Ovary (tissue), 3 donors: Measurements from ENCODE around the gene RTP3.

Experiments
- EP300 ChIP-seq: sonication (generic); formaldehyde crosslinking; IDR thresholded peaks from one replicate; pipeline ENCODE4 v1.6.1; 2017; ENCODE audit warnings: antibody characterized with exemption
- TF ChIP-seq, protein P1 (sequence below), 3 donors: fragments of 450-650 bp in 2 of 3; fragments of 200-600 bp in 1 of 3; IDR thresholded peaks; one replicate each; pipeline versions ENCODE4 v1.5.1 to v1.8.0; 2016 to 2022; ENCODE audit warnings: antibody characterized with exemption in 3 of 3, mild to moderate bottlenecking in 1 of 3
- donor health status: DM: no; HTN: no; CAD: no.

DNA sequence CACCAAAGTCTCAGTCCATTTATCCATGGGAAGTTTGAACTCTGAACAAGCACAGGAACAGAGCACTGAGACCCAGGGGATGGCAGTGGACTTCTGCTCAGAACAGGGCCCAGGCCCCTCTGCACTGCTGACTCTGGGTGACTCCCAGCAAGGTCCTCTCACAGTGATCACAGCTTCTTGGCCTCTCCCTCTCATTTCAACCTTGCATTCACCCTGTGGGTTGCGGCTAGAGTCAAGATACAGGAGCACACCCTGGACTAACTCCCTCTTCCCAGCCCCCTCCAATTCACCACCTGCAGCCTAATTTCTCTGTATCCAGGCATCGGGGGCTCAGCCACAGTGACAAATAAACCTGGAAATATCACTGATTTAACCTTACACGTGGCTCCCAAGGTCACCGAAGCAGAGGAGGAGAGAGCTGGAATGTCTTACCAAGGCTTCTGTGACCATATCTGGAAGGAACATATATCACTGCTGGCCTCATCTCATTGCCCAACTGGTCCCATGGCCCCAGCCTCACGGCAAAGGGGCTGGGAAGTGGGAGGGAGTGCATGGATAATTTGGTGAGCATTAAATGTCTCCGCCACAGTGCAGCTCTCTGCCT is 1.2 kb downstream of the RTP3 start:
- TF ChIP-seq, protein P1, sequence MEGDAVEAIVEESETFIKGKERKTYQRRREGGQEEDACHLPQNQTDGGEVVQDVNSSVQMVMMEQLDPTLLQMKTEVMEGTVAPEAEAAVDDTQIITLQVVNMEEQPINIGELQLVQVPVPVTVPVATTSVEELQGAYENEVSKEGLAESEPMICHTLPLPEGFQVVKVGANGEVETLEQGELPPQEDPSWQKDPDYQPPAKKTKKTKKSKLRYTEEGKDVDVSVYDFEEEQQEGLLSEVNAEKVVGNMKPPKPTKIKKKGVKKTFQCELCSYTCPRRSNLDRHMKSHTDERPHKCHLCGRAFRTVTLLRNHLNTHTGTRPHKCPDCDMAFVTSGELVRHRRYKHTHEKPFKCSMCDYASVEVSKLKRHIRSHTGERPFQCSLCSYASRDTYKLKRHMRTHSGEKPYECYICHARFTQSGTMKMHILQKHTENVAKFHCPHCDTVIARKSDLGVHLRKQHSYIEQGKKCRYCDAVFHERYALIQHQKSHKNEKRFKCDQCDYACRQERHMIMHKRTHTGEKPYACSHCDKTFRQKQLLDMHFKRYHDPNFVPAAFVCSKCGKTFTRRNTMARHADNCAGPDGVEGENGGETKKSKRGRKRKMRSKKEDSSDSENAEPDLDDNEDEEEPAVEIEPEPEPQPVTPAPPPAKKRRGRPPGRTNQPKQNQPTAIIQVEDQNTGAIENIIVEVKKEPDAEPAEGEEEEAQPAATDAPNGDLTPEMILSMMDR (IDR thresholded peaks at IDR 0.05) = no peak
- TF ChIP-seq EP300 = no peak
